H1 (cell line): ENCODE measurements around the gene ADH1B. TPM values are rescaled to one million over a fixed set of nuclear protein-coding genes. Genes with fewer than 3 reads are reported as not detected.
A peak's percentile ranks its signal among the peaks of the same experiment; 100 is the strongest.

Source experiments
- CTCF ChIA-PET: fragments of 300-600 bp; sonication (Branson Sonifier 250); formaldehyde crosslinking; loops from one replicate; lab custom pipeline; 2021; ENCODE audit not compliant: partially characterized antibody; lab: Charles Lee
- POLR2A ChIA-PET: fragments of 300-600 bp; sonication (Branson Sonifier 250); formaldehyde crosslinking; loops from one replicate; lab custom pipeline; 2021; ENCODE audit warnings: inconsistent platforms; ENCODE audit not compliant: partially characterized antibody; lab: Charles Lee
- DNase-seq, 2 experiments: peaks; one replicate each; pipeline versions ENCODE4 v3.0.0 to v3.0.0-alpha.2; 2010 to 2022; ENCODE audit warnings: low spot score in 2 of 2, low read depth in 1 of 2, mixed read lengths in 1 of 2
- FAIRE-seq: peaks from 2 replicates; lab custom pipeline; 2011; peaks lifted over from hg19 to GRCh38; lab: Jason Lieb, UNC
- H2AFZ ChIP-seq: 2 replicates; pipeline ENCODE4 v1.8.1; 2012; ENCODE audit warnings: low read length, inconsistent platforms
- H2AK5ac ChIP-seq: 2 replicates; pipeline ENCODE4 v1.6.1; 2013; ENCODE audit warnings: low read depth, low read length
- H2BK120ac ChIP-seq: replicated peaks from 2 replicates; pipeline ENCODE3; 2013; ENCODE audit warnings: low read depth, low read length, inconsistent platforms
- H2BK12ac ChIP-seq: 2 replicates; pipeline ENCODE4 v1.6.1; 2013; ENCODE audit warnings: low read depth, low read length
- H2BK15ac ChIP-seq: 2 replicates; pipeline ENCODE4 v1.6.1; 2013; ENCODE audit warnings: low read length
- H2BK20ac ChIP-seq: 2 replicates; pipeline ENCODE4 v1.6.1; 2013; ENCODE audit warnings: low read length
- H2BK5ac ChIP-seq: 2 replicates; pipeline ENCODE4 v1.6.1; 2013; ENCODE audit warnings: low read depth, low read length
- H3K14ac ChIP-seq: 2 replicates; pipeline ENCODE4 v1.6.1; 2013; ENCODE audit warnings: inconsistent platforms; ENCODE audit not compliant: insufficient read length
- H3K18ac ChIP-seq: 2 replicates; pipeline ENCODE4 v1.6.1; 2013; ENCODE audit warnings: low read length; ENCODE audit errors: extremely low read depth
- H3K23ac ChIP-seq: 2 replicates; pipeline ENCODE4 v1.6.1; 2013; ENCODE audit warnings: inconsistent platforms; ENCODE audit not compliant: insufficient read length
- H3K23me2 ChIP-seq: 2 replicates; pipeline ENCODE4 v1.6.1; 2013; ENCODE audit warnings: low read depth, low read length
- H3K27ac ChIP-seq: 2 replicates; pipeline ENCODE4 v1.6.1; 2011; ENCODE audit warnings: low read depth, low read length, inconsistent platforms
- H3K27me3 ChIP-seq, 4 experiments: replicated peaks in 1 of 4; 1 replicate in 1 of 4; 2 replicates in 3 of 4; pipeline versions ENCODE4 v1.6.1 to v1.8.1; 2011 to 2013; ENCODE audit warnings: low read length in 3 of 4, mild to moderate bottlenecking in 3 of 4, inconsistent platforms in 2 of 4, mixed read lengths in 2 of 4, moderate library complexity in 1 of 4; ENCODE audit not compliant: control insufficient read depth in 3 of 4, insufficient read depth in 3 of 4; ENCODE audit errors: extremely low read depth in 1 of 4
- H3K36me3 ChIP-seq, 4 experiments: 2 replicates each; pipeline versions ENCODE4 v1.6.1 to v1.8.1; 2011 to 2013; ENCODE audit warnings: mild to moderate bottlenecking in 4 of 4, low read length in 3 of 4, moderate library complexity in 2 of 4, control low read depth in 1 of 4, inconsistent platforms in 1 of 4; ENCODE audit not compliant: insufficient read depth in 4 of 4, control insufficient read depth in 2 of 4
- H3K4ac ChIP-seq: replicated peaks from 2 replicates; pipeline ENCODE3; 2013; ENCODE audit warnings: low read length, low read depth, mixed read lengths, inconsistent platforms; ENCODE audit not compliant: insufficient read length
- H3K4me1 ChIP-seq, 4 experiments: replicated peaks in 1 of 4; 1 replicate in 1 of 4; 2 replicates in 3 of 4; pipeline versions ENCODE4 v1.6.1 to v1.8.1; 2011 to 2013; ENCODE audit warnings: low read length in 3 of 4, inconsistent platforms in 2 of 4, mixed read lengths in 1 of 4; ENCODE audit not compliant: insufficient read depth in 4 of 4, control insufficient read depth in 3 of 4
- H3K4me2 ChIP-seq, 2 experiments: 2 replicates each; pipeline versions ENCODE4 v1.6.1 to v1.8.1; 2011 to 2013; ENCODE audit warnings: low read depth in 2 of 2, low read length in 2 of 2, control low read depth in 1 of 2, inconsistent platforms in 1 of 2, mild to moderate bottlenecking in 1 of 2; ENCODE audit not compliant: insufficient read depth in 1 of 2
- H3K4me3 ChIP-seq, 4 experiments: fragments of 200-600, 300-600 bp in 1 of 4; sonication (generic), shearing (Covaris generic), sonication (Bioruptor Twin) in 1 of 4; 2 replicates each; pipeline versions ENCODE4 v1.5.1 to v1.8.1; 2011 to 2016; ENCODE audit warnings: low read length in 4 of 4, low read depth in 3 of 4, control low read depth in 2 of 4, inconsistent platforms in 2 of 4, mild to moderate bottlenecking in 2 of 4, mixed read lengths in 1 of 4, moderate library complexity in 1 of 4; ENCODE audit not compliant: insufficient read depth in 2 of 4; ENCODE audit errors: extremely low read depth in 1 of 4
- H3K56ac ChIP-seq: replicated peaks from 2 replicates; pipeline ENCODE3; 2013; ENCODE audit warnings: low read depth, mild to moderate bottlenecking, mixed read lengths, low read length, inconsistent platforms; ENCODE audit not compliant: insufficient read length
- H3K79me1 ChIP-seq: 2 replicates; pipeline ENCODE4 v1.6.1; 2013; ENCODE audit warnings: low read depth, low read length, control low read depth
- H3K79me2 ChIP-seq, 2 experiments: 2 replicates each; pipeline versions ENCODE4 v1.6.1 to v1.8.1; 2012 to 2013; ENCODE audit warnings: low read length in 2 of 2, mild to moderate bottlenecking in 2 of 2, inconsistent platforms in 1 of 2; ENCODE audit not compliant: insufficient read depth in 2 of 2, control insufficient read depth in 1 of 2
- H3K9ac ChIP-seq, 4 experiments: replicated peaks in 1 of 4; 1 replicate in 1 of 4; 2 replicates in 3 of 4; pipeline versions ENCODE4 v1.6.1 to v1.8.1; 2011 to 2013; ENCODE audit warnings: low read depth in 3 of 4, low read length in 3 of 4, control low read depth in 2 of 4, mild to moderate bottlenecking in 2 of 4, moderate library complexity in 2 of 4, inconsistent platforms in 1 of 4; ENCODE audit errors: extremely low read depth in 1 of 4
- H3K9me3 ChIP-seq, 2 experiments: 2 replicates each; pipeline versions ENCODE4 v1.6.1 to v1.8.1; 2012 to 2013; ENCODE audit warnings: mild to moderate bottlenecking in 2 of 2, moderate library complexity in 2 of 2, control low read depth in 1 of 2, inconsistent platforms in 1 of 2, low read depth in 1 of 2, low read length in 1 of 2, mixed read lengths in 1 of 2; ENCODE audit not compliant: insufficient read depth in 2 of 2
- H4K20me1 ChIP-seq, 2 experiments: replicated peaks in 1 of 2; 2 replicates each; pipeline versions ENCODE3 to v1.8.1; 2011 to 2013; ENCODE audit warnings: inconsistent platforms in 2 of 2, low read length in 2 of 2, mild to moderate bottlenecking in 1 of 2; ENCODE audit not compliant: insufficient read depth in 2 of 2, control insufficient read depth in 1 of 2
- H4K5ac ChIP-seq: 2 replicates; pipeline ENCODE4 v1.6.1; 2013; ENCODE audit warnings: low read length, low read depth, mixed read lengths, inconsistent platforms; ENCODE audit not compliant: insufficient read length
- H4K8ac ChIP-seq: 2 replicates; pipeline ENCODE4 v1.8.0; 2013; ENCODE audit warnings: mild to moderate bottlenecking, moderate library complexity, low read length, inconsistent platforms; ENCODE audit not compliant: insufficient read depth; ENCODE audit errors: extremely low read depth
- H4K91ac ChIP-seq: replicated peaks from 2 replicates; pipeline ENCODE3; 2013; ENCODE audit warnings: low read length, mixed read lengths, inconsistent platforms; ENCODE audit not compliant: insufficient read length
- CBX8 ChIP-seq: fragments of 300-800, 300-1000 bp; sonication (generic); IDR thresholded peaks from 2 replicates; pipeline ENCODE4 v1.7.1; 2016; ENCODE audit warnings: low read depth, low read length, borderline replicate concordance
- CHD1 ChIP-seq: IDR thresholded peaks from 2 replicates; pipeline ENCODE4 v1.6.1; 2012; ENCODE audit warnings: low read depth, low read length, improper control_type of control experiment
- EP300 ChIP-seq, 2 experiments: IDR thresholded peaks; 1 replicate in 1 of 2; 2 replicates in 1 of 2; pipeline ENCODE4 v1.6.1; 2011 to 2012; ENCODE audit warnings: low read depth in 2 of 2, low read length in 2 of 2, mild to moderate bottlenecking in 2 of 2, borderline replicate concordance in 1 of 2, inconsistent platforms in 1 of 2, moderate library complexity in 1 of 2
- GABPA ChIP-seq: IDR thresholded peaks from 2 replicates; pipeline ENCODE4 v1.6.1; 2011; ENCODE audit warnings: mild to moderate bottlenecking, low read length, moderate library complexity, borderline replicate concordance; ENCODE audit not compliant: insufficient read depth
- HDAC6 ChIP-seq: IDR thresholded peaks from one replicate; pipeline ENCODE4 v1.7.1; 2012; ENCODE audit warnings: low read depth, mild to moderate bottlenecking, inconsistent platforms, low read length, moderate library complexity
- MAFK ChIP-seq: IDR thresholded peaks from 2 replicates; pipeline ENCODE4 v1.6.1; 2012; ENCODE audit warnings: low read depth, mild to moderate bottlenecking, improper control_type of control experiment, low read length
- PHF8 ChIP-seq: fragments of 200-600 bp; sonication (generic); conservative IDR thresholded peaks from 2 replicates; pipeline ENCODE4 v1.7.1; 2012; ENCODE audit warnings: low read depth, mild to moderate bottlenecking, inconsistent platforms, low read length, moderate library complexity
- POLR2AphosphoS5 ChIP-seq: IDR thresholded peaks from 2 replicates; pipeline ENCODE4 v1.6.1; 2011; ENCODE audit warnings: low read depth, low read length
- RFX5 ChIP-seq: IDR thresholded peaks from 2 replicates; pipeline ENCODE4 v1.6.1; 2011; ENCODE audit warnings: low read depth, low read length, improper control_type of control experiment, borderline replicate concordance
- TBP ChIP-seq: IDR thresholded peaks from 2 replicates; pipeline ENCODE4 v1.6.1; 2011; ENCODE audit warnings: low read depth, low read length, improper control_type of control experiment
- WGBS, 2 experiments: shearing (Covaris generic) in 1 of 2; methylation state at CpG; one replicate each; pipeline versions ENCODE4 v1.1.6 to v1.1.7; 2013 to 2015; ENCODE audit warnings: low lambda C conversion rate in 2 of 2, mixed read lengths in 2 of 2, inconsistent platforms in 1 of 2, low coverage in 1 of 2, missing lambda C conversion rate in 1 of 2; ENCODE audit not compliant: insufficient replicate concordance in 2 of 2, insufficient coverage in 1 of 2, insufficient read length in 1 of 2; ENCODE audit errors: extremely low coverage in 1 of 2, missing lambda C conversion rate in 1 of 2; 5-methylcytosine and 5-hydroxymethylcytosine counted together
- polyA plus RNA-seq, 7 experiments: library from polyadenylated mRNA; depleted of rRNA in 3 of 7; stranded (reverse) in 5 of 7; unstranded in 2 of 7; fragments of >200 nt in 5 of 7; fragments of 200-250 nt in 2 of 7; gene quantifications; 1 replicate in 5 of 7; 2 replicates in 1 of 7; 4 replicates in 1 of 7; pipeline versions ENCODE4 v1.2.1 to v1.2.3, GENCODE V29; 2011 to 2013; ENCODE audit warnings: missing spikeins in 2 of 7, mixed read lengths in 2 of 7
- total RNA-seq: library from RNA; stranded (reverse); fragmentation: NEBNext Ultra II Directional; extraction: Animal tissue kit (Norgen Biotek cat#: 25700); gene quantifications from 2 replicates; pipeline ENCODE4 v1.2.1, GENCODE V29; 2021
- TF ChIP-seq, protein P1 (sequence below): IDR thresholded peaks from 2 replicates; pipeline ENCODE4 v1.6.1; 2012; ENCODE audit warnings: inconsistent platforms

Gene ADH1B
- total and polyA plus RNA-seq, 2 of the 8 experiments (the other 6 are each of a cell fraction or from before 2014, with no cell fraction given), result not detected

- Histone ChIP-seq H3K56ac (no peak overlapping the region), H3K23ac (no peak overlapping the region), H3K4me3 (no peak overlapping the region), H4K20me1 (no peaks in the 10 kb centered on the region), H4K91ac (no peak overlapping the region), H3K79me1 (no peaks in the 10 kb centered on the region), H3K14ac (no peak overlapping the region), H3K18ac (no peak overlapping the region), H4K5ac (no peak overlapping the region), H3K9me3 (0 out of 4 replicates have a peak, but pooled peaks cover 0 to 1% of the 10 kb centered on the region in 2 experiments), H3K27ac (no peak overlapping the region), H3K79me2 (no peaks in the 10 kb centered on the region), H4K8ac (no peak overlapping the region), H3K9ac (no peak overlapping the region), H3K23me2 (no peaks in the 10 kb centered on the region), H2BK12ac (no peak overlapping the region), H2AK5ac (no peak overlapping the region), H2BK120ac (no peak overlapping the region), H3K4me1 (no peaks in the 10 kb centered on the region), H2BK15ac (no peak overlapping the region), H3K27me3 (no peaks in the 10 kb centered on the region), H3K4me2 (no peak overlapping the region), H2AFZ (peak overlapping the region; percentile 37; the same call in 1 of the 2 replicates), H2BK5ac (no peak overlapping the region), H2BK20ac (no peak overlapping the region), H3K4ac (no peak overlapping the region), H3K36me3 (no peaks in the 10 kb centered on the region)
- no peak for DNase-seq
- ChIA-PET CTCF (no interaction called here), POLR2A (no interaction called here)
- TF ChIP-seq GABPA (no peak), CHD1 (no peak), MAFK (no peak), POLR2AphosphoS5 (no peak), HDAC6 (no peak), RFX5 (no peak), PHF8 (no peak), CBX8 (no peak), EP300 (IDR thresholded peaks at IDR 0.05; ENCODE audit: borderline replicate concordance in 1 of 2, low read depth in 2 of 2, low read length in 2 of 2) (no peak), TBP (no peak)
- TF ChIP-seq, protein P1, sequence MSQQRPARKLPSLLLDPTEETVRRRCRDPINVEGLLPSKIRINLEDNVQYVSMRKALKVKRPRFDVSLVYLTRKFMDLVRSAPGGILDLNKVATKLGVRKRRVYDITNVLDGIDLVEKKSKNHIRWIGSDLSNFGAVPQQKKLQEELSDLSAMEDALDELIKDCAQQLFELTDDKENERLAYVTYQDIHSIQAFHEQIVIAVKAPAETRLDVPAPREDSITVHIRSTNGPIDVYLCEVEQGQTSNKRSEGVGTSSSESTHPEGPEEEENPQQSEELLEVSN, result no peak
- FAIRE-seq, result no peak
- whole genome bisulfite sequencing, 2 experiments, result 93% methylated on average over 1 of the region's 1 CpG; no CpG with 5 or more reads in 1 of the 2 experiments
Measured at GRCh38 chr4:99334880-99335279, 13.7 kb upstream of the ADH1B start.
